Tracheal epithelial cell (primary cell): ENCODE results near the gene RORC. TPM values are rescaled to one million over a fixed set of nuclear protein-coding genes. Genes with fewer than 3 reads are reported as not detected.

Experiments used
- total RNA-seq: library from RNA; depleted of rRNA; stranded (reverse); fragments of >200 nt; gene quantifications from 2 replicates; pipeline ENCODE4 v1.2.1, GENCODE V29; 2014

The RORC gene
- 0.48 and 1.9 TPM in 2 replicates for total RNA-seq

DNA sequence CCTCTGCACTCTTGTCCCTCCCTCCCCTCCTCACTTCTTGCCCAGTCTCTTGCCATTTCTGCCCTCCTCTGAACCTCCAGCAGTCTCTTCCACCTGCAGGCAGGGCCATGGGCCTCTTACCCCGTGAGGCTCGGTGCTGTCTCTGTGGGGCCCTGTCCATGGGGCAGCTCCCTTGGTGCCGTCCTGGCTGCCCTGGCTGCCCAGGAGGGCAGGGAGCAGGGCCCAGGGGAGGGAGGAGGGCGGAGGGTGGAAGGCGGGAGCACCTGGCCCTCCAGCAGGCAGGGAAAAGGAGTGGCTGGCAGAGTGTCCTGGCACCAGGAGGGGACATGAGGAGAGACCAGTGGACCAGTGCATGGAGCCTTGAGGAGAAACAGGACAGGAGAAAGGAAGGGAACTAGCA lies at the start of gene RORC:
Gene RORC (minus strand): TSS at position 198 of the 400 bp plus-strand sequence. CDS start 38 bp downstream, at position 160.

GRCh38 chr1:151853411-151853943 lies 21.9 kb upstream of the RORC start, which contains the start of gene THEM5:
THEM5 (minus strand) TSS chr1:151853712; CDS start chr1:151853565, 147 bp downstream.

GRCh38 chr1:151839457-151840403 lies 8.1 kb upstream of the RORC start, which contains the start of gene C2CD4D:
C2CD4D (minus strand) TSS chr1:151839820; CDS start chr1:151838989, 831 bp downstream.

DNA sequence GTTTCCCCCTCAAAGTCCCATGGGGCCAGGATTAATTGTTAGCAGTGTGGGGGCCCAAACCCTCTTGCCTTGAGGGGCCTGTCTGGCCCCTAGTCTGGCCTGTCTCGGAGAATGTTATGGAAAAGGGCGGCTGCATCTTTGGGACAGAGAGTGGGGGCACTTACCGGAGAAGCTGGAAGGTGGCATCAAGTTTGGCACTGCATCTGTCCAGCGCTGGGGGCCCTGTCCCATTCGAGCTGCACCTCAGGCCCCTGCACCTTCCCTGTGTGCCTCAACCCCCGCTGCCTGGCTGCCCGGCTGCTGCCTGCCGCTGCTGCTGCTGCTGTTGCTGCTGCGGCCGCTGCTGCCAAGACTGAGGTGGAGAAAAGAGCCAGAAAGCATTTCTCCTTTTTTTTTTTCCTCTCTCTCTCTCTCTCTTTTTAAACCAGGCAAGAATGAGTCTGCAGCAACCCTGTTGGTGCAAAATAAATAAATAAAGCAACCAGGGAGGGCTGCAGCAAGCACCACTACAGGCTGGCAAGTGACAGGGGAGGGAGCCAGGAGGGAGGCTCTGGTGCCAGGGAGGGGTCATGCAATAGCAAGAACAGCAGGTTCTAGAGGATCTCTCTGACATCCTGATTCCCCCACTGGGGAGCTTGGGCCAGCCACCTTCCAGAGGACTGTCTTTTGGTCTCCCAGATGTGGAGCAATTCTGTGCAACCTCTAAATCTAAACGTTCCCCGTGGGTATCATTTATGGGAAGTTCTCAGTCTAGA lies 26.4 kb downstream of the RORC start, which contains the start of gene LINGO4:
Gene LINGO4 (minus strand): TSS at position 354 of the 755 bp plus-strand sequence. CDS start 2,715 bp downstream, outside the sequence.

DNA sequence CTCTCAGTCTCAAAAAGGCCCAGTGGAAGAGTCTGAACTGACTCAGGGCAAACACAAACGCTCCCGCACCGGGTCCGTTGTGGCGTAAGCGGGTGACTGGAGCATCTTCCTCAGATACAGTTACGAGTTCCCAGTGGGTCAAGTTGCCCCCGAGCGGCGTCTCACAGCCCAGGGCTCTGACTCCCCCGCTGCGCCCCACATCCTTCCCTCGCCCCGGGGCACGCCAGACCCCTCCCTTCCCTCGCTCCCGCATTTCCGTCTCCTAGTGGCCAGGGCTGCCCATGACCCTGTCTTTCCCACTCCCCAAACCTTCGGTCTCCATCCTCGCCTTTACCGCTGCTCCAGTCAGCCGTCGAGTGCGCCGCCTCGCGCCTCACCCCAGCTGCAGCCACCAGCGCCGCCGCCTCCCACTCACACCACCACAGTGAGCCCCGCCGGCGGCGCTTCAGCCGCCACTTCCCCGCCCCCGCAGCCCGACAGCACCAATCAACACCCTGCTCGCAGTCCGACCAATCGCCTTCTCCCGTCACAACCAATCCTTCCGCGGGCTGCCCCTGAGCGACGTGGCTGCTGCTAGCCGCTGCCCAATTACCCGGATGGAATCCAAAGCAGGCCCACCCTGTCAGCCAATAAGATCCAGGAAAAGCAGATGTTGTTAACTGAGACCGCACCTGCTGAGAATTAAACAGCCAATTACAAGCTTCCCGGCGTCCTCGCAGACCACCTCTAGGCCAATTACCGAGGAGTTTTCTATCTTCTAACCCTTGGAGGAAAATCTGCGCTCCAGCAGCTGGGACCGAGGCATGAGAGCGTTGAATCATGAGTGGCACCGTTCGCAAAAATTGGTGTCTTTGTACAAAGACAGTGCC lies 41.3 kb downstream of the RORC start, which contains the start of gene TDRKH:
Gene TDRKH (minus strand): TSS at position 430 of the 869 bp plus-strand sequence. CDS start 7,478 bp downstream, outside the sequence.

GRCh38 chr1:151762941-151763921 lies 68.4 kb downstream of the RORC start, which contains the start of gene MRPL9:
MRPL9 (minus strand) TSS chr1:151763496; CDS start chr1:151763479, 17 bp downstream.

Other genes starting within 250 kb of the RORC start
- 18.8 and 19.0 TPM in 2 replicates for gene SNX27, start 219.8 kb downstream of the RORC start, total RNA-seq
- not detected in 2 replicates for gene CELF3, start 115.0 kb downstream of the RORC start, total RNA-seq
- gene RIIAD1, start 110.3 kb downstream of the RORC start, total RNA-seq = not detected in 2 replicates
- 69.9 and 101 TPM in 2 replicates for gene MRPL9, start 68.3 kb downstream of the RORC start, total RNA-seq
- gene TDRKH, start 41.3 kb downstream of the RORC start, total RNA-seq = 5.1 and 7.7 TPM in 2 replicates
- not detected in 2 replicates for gene LINGO4, start 26.4 kb downstream of the RORC start, total RNA-seq
- under 0.01 TPM in 1 of 2 replicates, not detected in the other for gene C2CD4D, start 8.0 kb upstream of the RORC start, total RNA-seq
- gene THEM5, start 21.9 kb upstream of the RORC start, total RNA-seq = not detected in 2 replicates
- gene THEM4, start 77.7 kb upstream of the RORC start, total RNA-seq = 4.6 and 9.8 TPM in 2 replicates
- 165 and 194 TPM in 2 replicates for gene S100A10, start 162.1 kb upstream of the RORC start, total RNA-seq
- 79.3 and 93.7 TPM in 2 replicates for gene S100A11, start 205.2 kb upstream of the RORC start, total RNA-seq